Sigmoid colon (tissue), 4 donors: ENCODE measurements around the gene FCSK.

Source experiments
- EP300 ChIP-seq, 4 donors: sonication (generic); formaldehyde crosslinking; IDR thresholded peaks; one replicate each; pipeline ENCODE4 v1.6.1; 2017; ENCODE audit warnings: antibody characterized with exemption in 4 of 4
- POLR2A ChIP-seq, 2 donors: fragments of 450-650 bp; IDR thresholded peaks; one replicate each; pipeline ENCODE4 v1.6.1; 2016; ENCODE audit warnings: antibody characterized with exemption in 2 of 2, mild to moderate bottlenecking in 2 of 2, moderate library complexity in 2 of 2
- POLR2AphosphoS5 ChIP-seq, 4 donors: sonication (generic); formaldehyde crosslinking; IDR thresholded peaks; one replicate each; pipeline ENCODE4 v1.6.1; 2017; ENCODE audit warnings: antibody characterized with exemption in 4 of 4
- TF ChIP-seq, protein P1 (sequence below), 4 experiments: fragments of 450-650 bp in 3 of 4; fragments of 200-600 bp in 1 of 4; IDR thresholded peaks; one replicate each; pipeline ENCODE4 v1.5.1; 2016 to 2019; ENCODE audit warnings: antibody characterized with exemption in 4 of 4, mild to moderate bottlenecking in 3 of 4, moderate library complexity in 2 of 4

DNA sequence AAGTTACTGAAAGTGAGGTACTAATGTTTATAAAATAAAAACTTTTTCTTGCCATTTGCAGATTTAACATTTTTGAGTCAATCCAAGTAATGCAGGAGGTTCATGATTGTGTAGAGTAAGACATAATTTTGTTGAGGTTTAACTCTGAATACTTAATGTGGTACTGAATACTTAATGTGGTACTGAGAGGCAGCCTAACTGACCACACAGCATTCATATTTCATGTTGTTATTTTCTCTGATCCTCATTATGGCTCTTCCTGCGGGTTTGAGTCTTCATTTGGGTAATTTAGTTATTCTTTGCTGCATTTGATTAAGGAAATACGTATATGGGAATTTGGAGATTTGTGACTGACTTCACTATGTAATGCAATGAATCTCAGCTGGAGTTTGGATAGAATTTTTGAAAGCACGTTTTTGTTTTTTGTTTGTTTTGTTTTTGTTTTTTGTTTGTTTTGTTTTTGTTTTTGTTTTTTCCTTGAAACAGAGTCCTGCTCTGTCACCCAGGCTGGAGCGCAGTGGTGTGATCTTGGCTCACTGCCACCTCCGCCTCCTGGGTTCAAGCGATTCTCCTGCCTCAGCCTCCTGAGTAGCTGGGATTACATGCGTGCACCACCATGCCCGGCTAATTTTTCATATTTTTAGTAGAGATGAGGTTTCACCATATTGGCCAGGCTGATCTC, 73.1 kb downstream of the FCSK start:
- TF ChIP-seq, protein P1, sequence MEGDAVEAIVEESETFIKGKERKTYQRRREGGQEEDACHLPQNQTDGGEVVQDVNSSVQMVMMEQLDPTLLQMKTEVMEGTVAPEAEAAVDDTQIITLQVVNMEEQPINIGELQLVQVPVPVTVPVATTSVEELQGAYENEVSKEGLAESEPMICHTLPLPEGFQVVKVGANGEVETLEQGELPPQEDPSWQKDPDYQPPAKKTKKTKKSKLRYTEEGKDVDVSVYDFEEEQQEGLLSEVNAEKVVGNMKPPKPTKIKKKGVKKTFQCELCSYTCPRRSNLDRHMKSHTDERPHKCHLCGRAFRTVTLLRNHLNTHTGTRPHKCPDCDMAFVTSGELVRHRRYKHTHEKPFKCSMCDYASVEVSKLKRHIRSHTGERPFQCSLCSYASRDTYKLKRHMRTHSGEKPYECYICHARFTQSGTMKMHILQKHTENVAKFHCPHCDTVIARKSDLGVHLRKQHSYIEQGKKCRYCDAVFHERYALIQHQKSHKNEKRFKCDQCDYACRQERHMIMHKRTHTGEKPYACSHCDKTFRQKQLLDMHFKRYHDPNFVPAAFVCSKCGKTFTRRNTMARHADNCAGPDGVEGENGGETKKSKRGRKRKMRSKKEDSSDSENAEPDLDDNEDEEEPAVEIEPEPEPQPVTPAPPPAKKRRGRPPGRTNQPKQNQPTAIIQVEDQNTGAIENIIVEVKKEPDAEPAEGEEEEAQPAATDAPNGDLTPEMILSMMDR (IDR thresholded peaks at IDR 0.05) = no peak
- TF ChIP-seq POLR2A (IDR thresholded peaks at IDR 0.05) = no peak
- no peak for TF ChIP-seq POLR2AphosphoS5 (IDR thresholded peaks at IDR 0.05)
- no peak for TF ChIP-seq EP300 (IDR thresholded peaks at IDR 0.05)
